Activated CD8-positive, alpha-beta T cell treated with anti-CD3 and anti-CD28 coated beads for 36 hours (primary cell): ENCODE measurements around the gene KIAA1549. TPM values are rescaled to one million over a fixed set of nuclear protein-coding genes. Genes with fewer than 3 reads are reported as not detected.
A peak's percentile ranks its signal among the peaks of the same experiment; 100 is the strongest.

Experiments used
- ATAC-seq: fragments of 200-7000 bp; cut with Tn5 transposase; one replicate; pipeline ENCODE4 v1.10.0; 2021; ENCODE audit warnings: mild to moderate bottlenecking, moderate library complexity
- CTCF ChIA-PET: fragments of 350-600 bp; sonication (Branson Sonifier 250); formaldehyde crosslinking; loops from one replicate; lab custom pipeline; 2021; ENCODE audit warnings: antibody characterized with exemption; lab: Charles Lee
- POLR2A ChIA-PET: fragments of 350-600 bp; sonication (Branson Sonifier 250); formaldehyde crosslinking; loops from one replicate; lab custom pipeline; 2021; ENCODE audit warnings: antibody characterized with exemption; lab: Charles Lee
- DNase-seq: peaks from one replicate; pipeline ENCODE4 v3.0.0-alpha.2; 2020
- H3K27ac Mint-ChIP-seq: one replicate; pipeline ENCODE4 v1.8.0; 2021; ENCODE audit warnings: mild to moderate bottlenecking, mixed read lengths
- H3K27me3 Mint-ChIP-seq: one replicate; pipeline ENCODE4 v1.8.0; 2021; ENCODE audit warnings: mixed read lengths
- H3K36me3 Mint-ChIP-seq: one replicate; pipeline ENCODE4 v1.8.0; 2021; ENCODE audit warnings: low read depth, mixed read lengths
- H3K4me1 Mint-ChIP-seq: one replicate; pipeline ENCODE4 v1.8.0; 2021; ENCODE audit warnings: low read depth, mixed read lengths
- H3K4me3 Mint-ChIP-seq: one replicate; pipeline ENCODE4 v1.8.0; 2021; ENCODE audit warnings: mild to moderate bottlenecking, moderate library complexity, mixed read lengths
- H3K9me3 Mint-ChIP-seq: one replicate; pipeline ENCODE4 v1.8.0; 2021; ENCODE audit warnings: mixed read lengths
- intact Hi-C: fragments of 100-400 bp; cut with micrococcal nuclease; formaldehyde crosslinking; loops from one replicate; pipeline ENCODE4 v1.10.0; 2022
- total RNA-seq, 2 experiments: library from RNA; stranded (reverse); gene quantifications; one replicate each; pipeline ENCODE4 v1.2.3, GENCODE V29; 2021
- TF ChIP-seq, protein P1 (sequence below): fragments of 200-600 bp; IDR thresholded peaks from one replicate; pipeline ENCODE4 v1.8.0; 2022; ENCODE audit warnings: antibody characterized with exemption, mild to moderate bottlenecking

The KIAA1549 gene
- total RNA-seq, 2 experiments from 2014 or later, result 1.3 to 1.5 TPM

GRCh38 chr7:139022286-139022685 is 41.1 kb upstream of the KIAA1549 start:
- ATAC-seq, result no peak
- no peak overlapping the region for H3K4me3 Mint-ChIP-seq
- TF ChIP-seq, protein P1, sequence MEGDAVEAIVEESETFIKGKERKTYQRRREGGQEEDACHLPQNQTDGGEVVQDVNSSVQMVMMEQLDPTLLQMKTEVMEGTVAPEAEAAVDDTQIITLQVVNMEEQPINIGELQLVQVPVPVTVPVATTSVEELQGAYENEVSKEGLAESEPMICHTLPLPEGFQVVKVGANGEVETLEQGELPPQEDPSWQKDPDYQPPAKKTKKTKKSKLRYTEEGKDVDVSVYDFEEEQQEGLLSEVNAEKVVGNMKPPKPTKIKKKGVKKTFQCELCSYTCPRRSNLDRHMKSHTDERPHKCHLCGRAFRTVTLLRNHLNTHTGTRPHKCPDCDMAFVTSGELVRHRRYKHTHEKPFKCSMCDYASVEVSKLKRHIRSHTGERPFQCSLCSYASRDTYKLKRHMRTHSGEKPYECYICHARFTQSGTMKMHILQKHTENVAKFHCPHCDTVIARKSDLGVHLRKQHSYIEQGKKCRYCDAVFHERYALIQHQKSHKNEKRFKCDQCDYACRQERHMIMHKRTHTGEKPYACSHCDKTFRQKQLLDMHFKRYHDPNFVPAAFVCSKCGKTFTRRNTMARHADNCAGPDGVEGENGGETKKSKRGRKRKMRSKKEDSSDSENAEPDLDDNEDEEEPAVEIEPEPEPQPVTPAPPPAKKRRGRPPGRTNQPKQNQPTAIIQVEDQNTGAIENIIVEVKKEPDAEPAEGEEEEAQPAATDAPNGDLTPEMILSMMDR, result no peak
- ChIA-PET CTCF (interaction anchor here (0.9 kb wide), 1 partner anchor 53 kb away, joined by 3 read pairs; no protein-coding TSS in a partner anchor), POLR2A (interaction anchor here (2.3 kb wide), 1 partner anchor 13 kb away, joined by 10 read pairs; no protein-coding TSS in a partner anchor)
- H3K4me1 Mint-ChIP-seq, result peaks cover 2% of the 10 kb centered on the region
- no peak for DNase-seq
- H3K27me3 Mint-ChIP-seq, result no peaks in the 10 kb centered on the region
- no peaks in the 10 kb centered on the region for H3K9me3 Mint-ChIP-seq
- intact Hi-C loops, result no loop called here
- H3K36me3 Mint-ChIP-seq, result peaks cover 35% of the 10 kb centered on the region
- H3K27ac Mint-ChIP-seq, result no peak overlapping the region

- Mint-ChIP-seq H3K9me3 (no peaks in the 10 kb centered on the region), H3K27me3 (no peaks in the 10 kb centered on the region), H3K4me3 (no peak overlapping the region), H3K36me3 (peaks cover 19% of the 10 kb centered on the region), H3K27ac (no peak overlapping the region), H3K4me1 (peaks cover 6% of the 10 kb centered on the region)
- intact Hi-C loops, result loop anchor here (10.0 kb wide), 1 partner anchor 326 kb away; the partner anchor contains the start of gene FMC1
- POLR2A ChIA-PET, result interaction anchor here (0.8 to 1.0 kb wide), 2 partner anchors 15 to 16 kb away, joined by 3 read pairs; no protein-coding TSS in a partner anchor
- DNase-seq, result no peak
- TF ChIP-seq, protein P1, result no peak
- CTCF ChIA-PET, result interaction anchor here (1.1 to 3.0 kb wide), 5 partner anchors 18 to 132 kb away, joined by 3 to 24 read pairs (median 9); partner anchors contain the start of gene ZC3HAV1L
- ATAC-seq, result no peak
Observed at GRCh38 chr7:139018910-139019309, 37.7 kb upstream of the KIAA1549 start.

GRCh38 chr7:139016931-139017511 is 35.8 kb upstream of the KIAA1549 start:
- Mint-ChIP-seq H3K4me1 (peaks cover 6% of the 10 kb centered on the region), H3K36me3 (peaks cover 5% of the 10 kb centered on the region), H3K4me3 (no peak overlapping the region), H3K9me3 (no peaks in the 10 kb centered on the region), H3K27ac (no peak overlapping the region), H3K27me3 (no peaks in the 10 kb centered on the region)
- POLR2A ChIA-PET, result interaction anchor here (0.8 to 2.2 kb wide), 3 partner anchors 18 to 129 kb away, joined by 3 to 9 read pairs (median 3); no protein-coding TSS in a partner anchor
- TF ChIP-seq, protein P1, result peak; percentile 77
- peak; percentile 94 for ATAC-seq
- intact Hi-C loops, result loop anchor here (10.0 kb wide), 1 partner anchor 328 kb away; the partner anchor contains the start of gene FMC1
- CTCF ChIA-PET, result interaction anchor here (0.7 to 3.0 kb wide), 33 partner anchors 8 to 431 kb away, joined by 3 to 24 read pairs (median 4); partner anchors contain the start of gene ZC3HAV1L
- DNase-seq, result peak; percentile 79

DNA sequence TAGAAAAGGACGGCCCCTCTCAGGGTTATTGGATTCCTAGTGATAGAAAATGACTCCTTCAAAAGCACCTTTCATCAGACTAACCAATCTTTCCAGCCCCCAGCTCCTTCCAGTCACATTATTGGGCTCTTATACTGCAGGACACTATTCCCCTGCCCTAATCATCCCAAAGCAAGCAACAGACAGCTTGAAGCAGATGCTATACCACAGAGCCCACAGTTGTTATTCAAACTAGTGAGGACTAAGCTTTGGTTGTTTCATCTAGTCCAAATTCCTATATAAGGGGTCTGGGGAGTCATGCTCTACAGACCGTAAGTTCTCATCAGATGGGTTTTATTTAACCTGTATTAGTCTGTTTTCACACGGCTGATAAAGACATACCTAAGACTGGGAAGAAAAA is 30.2 kb upstream of the KIAA1549 start:
- ATAC-seq, result no peak
- no peak overlapping the region for H3K27ac Mint-ChIP-seq
- H3K36me3 Mint-ChIP-seq, result no peaks in the 10 kb centered on the region
- H3K4me3 Mint-ChIP-seq, result no peak overlapping the region
- no peaks in the 10 kb centered on the region for H3K9me3 Mint-ChIP-seq
- H3K4me1 Mint-ChIP-seq, result no peaks in the 10 kb centered on the region
- no peak for DNase-seq
- no peaks in the 10 kb centered on the region for H3K27me3 Mint-ChIP-seq
- TF ChIP-seq, protein P1, result no peak
- CTCF ChIA-PET, result interaction anchor here (1.1 kb wide), 1 partner anchor 64 kb away, joined by 3 read pairs; no protein-coding TSS in a partner anchor
- intact Hi-C loops, result loop anchor here (10.0 kb wide), 1 partner anchor 333 kb away; the partner anchor contains the start of gene FMC1
- POLR2A ChIA-PET, result no interaction called here
